ENCODE data around the gene RARA. TPM values are rescaled to one million over a fixed set of nuclear protein-coding genes. Genes with fewer than 3 reads are reported as not detected.

RARA gene
- polyA plus RNA-seq (2012; ENCODE audit: missing spikeins), result 24.3 TPM

DNA sequence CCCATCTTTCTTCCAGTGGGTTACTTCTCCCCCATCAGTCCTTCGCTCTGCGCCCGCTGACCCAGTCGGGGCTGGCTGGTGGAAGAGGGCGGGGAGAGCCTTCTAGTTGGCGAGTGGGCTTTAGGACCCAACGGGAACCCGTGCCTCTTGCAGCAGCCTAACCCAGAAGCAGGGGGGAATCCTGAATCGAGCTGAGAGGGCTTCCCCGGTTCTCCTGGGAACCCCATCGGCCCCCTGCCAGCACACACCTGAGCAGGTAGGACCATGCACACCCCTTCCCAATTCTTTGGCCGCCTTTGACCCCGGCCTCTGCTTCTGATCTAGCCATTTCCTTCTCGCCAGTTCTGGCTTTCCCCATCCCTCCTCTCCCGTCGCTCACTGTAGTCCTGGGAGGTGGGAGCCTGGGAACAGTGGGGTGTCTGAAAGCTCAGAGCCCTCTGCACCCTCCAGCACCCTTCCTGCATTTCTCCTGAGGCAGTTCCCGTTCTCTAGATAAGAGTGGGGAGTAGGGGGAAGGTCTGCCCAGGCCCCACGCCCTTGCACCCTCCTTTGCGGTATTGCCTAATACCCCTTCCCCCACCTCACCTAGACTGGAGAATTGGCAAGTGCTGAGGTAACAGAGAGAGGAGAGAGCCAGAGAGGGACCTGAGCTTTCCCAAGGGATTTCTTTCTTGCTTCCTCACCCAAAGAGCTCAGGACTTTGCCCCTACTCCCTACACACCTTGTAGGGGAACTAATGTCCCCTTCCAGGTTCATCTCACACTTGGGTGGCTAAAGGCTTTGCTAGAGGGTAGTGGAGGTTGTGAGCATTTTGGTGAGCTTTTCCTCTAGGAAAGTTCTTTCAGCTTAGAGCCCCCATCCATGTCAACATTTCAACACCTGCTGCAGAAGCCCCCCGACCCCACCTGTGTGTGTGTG, at the start of gene RARA:
RARA (plus strand) TSS at position 150 of the 918 bp plus-strand sequence. CDS start 22,039 bp downstream, outside the sequence.
- DNase-seq (ENCODE audit: insufficient read length), result no peak
- FAIRE-seq, result no peak
- TF ChIP-seq TAF1 (IDR thresholded peaks at IDR 0.05; ENCODE audit: borderline replicate concordance, low read depth, low read length) (no peak), POLR2A (IDR thresholded peaks at IDR 0.05; ENCODE audit: low read depth, low read length) (no peak), POLR2AphosphoS5 (IDR thresholded peaks at IDR 0.05; ENCODE audit: low read depth, low read length) (no peak)

DNA sequence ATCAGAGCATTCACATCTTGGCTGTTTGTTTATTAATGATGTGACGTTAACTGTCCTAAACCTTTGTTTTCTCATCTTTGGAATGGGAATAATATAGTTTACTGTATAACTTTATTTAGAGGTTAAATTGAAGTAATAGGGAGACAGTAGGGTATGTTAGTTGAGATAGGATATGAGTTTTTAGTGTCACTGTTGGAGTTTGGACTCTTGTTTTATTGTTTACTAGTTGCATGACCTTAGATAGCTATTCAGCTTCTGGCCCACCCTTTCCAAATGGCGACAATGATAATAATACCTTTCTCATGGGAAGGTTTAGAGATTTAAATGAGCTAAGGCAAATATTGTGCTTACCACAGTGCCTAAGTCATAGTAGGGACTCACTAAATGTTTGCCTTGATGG, 49.5 kb upstream of the RARA start:
- FAIRE-seq, result no peak
- no peak for TF ChIP-seq POLR2A (IDR thresholded peaks at IDR 0.05; ENCODE audit: low read depth, low read length)
- TF ChIP-seq TAF1 (IDR thresholded peaks at IDR 0.05; ENCODE audit: borderline replicate concordance, low read depth, low read length), result no peak
- no peak for TF ChIP-seq POLR2AphosphoS5 (IDR thresholded peaks at IDR 0.05; ENCODE audit: low read depth, low read length)

DNA sequence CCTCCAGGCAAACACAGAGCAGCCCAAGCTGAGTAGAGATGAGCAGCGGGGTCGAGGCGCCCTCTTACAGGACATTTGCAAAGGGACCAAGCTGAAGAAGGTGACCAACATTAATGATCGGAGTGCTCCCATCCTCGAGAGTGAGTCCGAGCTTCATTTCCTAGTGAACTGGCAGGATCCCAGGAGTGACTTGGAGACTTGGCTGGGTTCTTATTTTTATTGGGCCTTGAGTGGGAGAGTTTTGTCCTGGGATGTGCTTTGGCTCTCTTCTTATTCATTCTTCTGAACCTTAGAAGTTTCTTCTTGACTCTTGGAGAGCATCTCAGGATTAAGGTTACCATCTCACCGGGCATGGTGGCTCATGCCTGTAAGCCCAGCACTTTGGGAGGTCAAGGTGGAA, 48.5 kb upstream of the RARA start:
- DNase-seq (ENCODE audit: insufficient read length), result no peak
- TF ChIP-seq POLR2AphosphoS5 (IDR thresholded peaks at IDR 0.05; ENCODE audit: low read depth, low read length) (no peak), TAF1 (IDR thresholded peaks at IDR 0.05; ENCODE audit: borderline replicate concordance, low read depth, low read length) (no peak), POLR2A (IDR thresholded peaks at IDR 0.05; ENCODE audit: low read depth, low read length) (no peak)
- FAIRE-seq, result no peak

More for the DNA sequence above, 49.5 kb upstream of the RARA start:
- no peak for DNase-seq (ENCODE audit: insufficient read length)

DNA sequence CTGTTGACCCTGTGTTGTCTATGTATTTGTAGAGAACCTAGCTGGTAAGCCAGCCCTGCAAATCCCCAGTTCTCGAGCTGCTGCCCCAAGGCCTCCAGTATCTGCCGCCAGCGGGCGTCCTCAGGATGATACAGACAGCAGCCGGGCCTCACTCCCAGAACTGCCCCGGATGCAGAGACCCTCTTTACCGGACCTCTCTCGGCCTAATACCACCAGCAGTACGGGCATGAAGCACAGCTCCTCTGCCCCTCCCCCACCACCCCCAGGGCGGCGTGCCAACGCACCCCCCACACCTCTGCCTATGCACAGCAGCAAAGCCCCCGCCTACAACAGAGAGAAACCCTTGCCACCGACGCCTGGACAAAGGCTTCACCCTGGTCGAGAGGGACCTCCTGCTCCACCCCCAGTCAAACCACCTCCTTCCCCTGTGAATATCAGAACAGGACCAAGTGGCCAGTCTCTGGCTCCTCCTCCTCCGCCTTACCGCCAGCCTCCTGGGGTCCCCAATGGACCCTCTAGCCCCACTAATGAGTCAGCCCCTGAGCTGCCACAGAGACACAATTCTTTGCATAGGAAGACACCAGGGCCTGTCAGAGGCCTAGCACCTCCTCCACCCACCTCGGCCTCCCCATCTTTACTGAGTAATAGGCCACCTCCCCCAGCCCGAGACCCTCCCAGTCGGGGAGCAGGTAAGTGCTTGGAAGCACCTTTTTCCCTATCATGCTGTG, 44.4 kb upstream of the RARA start:
- DNase-seq (ENCODE audit: insufficient read length) (no peak), FAIRE-seq (no peak)
- TF ChIP-seq TAF1 (IDR thresholded peaks at IDR 0.05; ENCODE audit: borderline replicate concordance, low read depth, low read length) (no peak), POLR2AphosphoS5 (IDR thresholded peaks at IDR 0.05; ENCODE audit: low read depth, low read length) (no peak), POLR2A (IDR thresholded peaks at IDR 0.05; ENCODE audit: low read depth, low read length) (no peak)

GRCh38 chr17:40265337-40265736, 43.6 kb upstream of the RARA start:
- DNase-seq (ENCODE audit: insufficient read length) (no peak), FAIRE-seq (no peak)
- no peak for TF ChIP-seq TAF1 (IDR thresholded peaks at IDR 0.05; ENCODE audit: borderline replicate concordance, low read depth, low read length)
- no peak for TF ChIP-seq POLR2A (IDR thresholded peaks at IDR 0.05; ENCODE audit: low read depth, low read length)
- TF ChIP-seq POLR2AphosphoS5 (IDR thresholded peaks at IDR 0.05; ENCODE audit: low read depth, low read length), result no peak

- FAIRE-seq (no peak), DNase-seq (ENCODE audit: insufficient read length) (no peak)
- TF ChIP-seq TAF1 (IDR thresholded peaks at IDR 0.05; ENCODE audit: borderline replicate concordance, low read depth, low read length) (no peak), POLR2A (IDR thresholded peaks at IDR 0.05; ENCODE audit: low read depth, low read length) (no peak), POLR2AphosphoS5 (IDR thresholded peaks at IDR 0.05; ENCODE audit: low read depth, low read length) (no peak)
Observed at GRCh38 chr17:40266882-40267281, 42.1 kb upstream of the RARA start.

DNA sequence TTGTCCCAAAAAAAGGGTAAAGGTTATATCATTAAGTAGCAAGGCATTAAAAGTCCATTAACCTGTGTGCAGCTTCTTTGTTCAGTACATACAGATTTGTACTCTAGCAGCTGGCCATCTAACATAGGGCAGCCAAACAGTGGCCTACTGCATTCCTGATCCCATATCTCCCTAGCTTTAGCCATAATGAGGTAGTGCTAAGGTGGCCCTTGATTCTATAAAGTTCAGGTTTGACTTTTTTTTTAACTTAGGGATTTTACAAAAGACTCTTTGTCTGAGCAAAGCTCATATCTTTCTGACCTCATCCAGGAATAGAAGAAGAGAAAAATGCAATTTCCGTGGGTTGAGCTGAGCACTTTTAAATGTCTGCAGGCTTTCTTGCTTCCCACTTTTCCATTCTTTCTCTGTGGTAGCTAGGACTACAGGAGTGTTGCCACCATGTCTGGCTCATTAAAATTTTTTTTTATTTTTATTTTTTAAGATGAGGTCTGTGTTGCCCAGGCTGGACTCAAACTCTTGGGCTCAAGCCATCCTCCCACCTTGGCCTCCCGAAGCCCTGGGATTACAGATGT, 40.8 kb upstream of the RARA start:
- DNase-seq (ENCODE audit: insufficient read length) (no peak), FAIRE-seq (no peak)
- no peak for TF ChIP-seq POLR2AphosphoS5 (IDR thresholded peaks at IDR 0.05; ENCODE audit: low read depth, low read length)
- TF ChIP-seq TAF1 (IDR thresholded peaks at IDR 0.05; ENCODE audit: borderline replicate concordance, low read depth, low read length), result no peak
- TF ChIP-seq POLR2A (IDR thresholded peaks at IDR 0.05; ENCODE audit: low read depth, low read length), result no peak

DNA sequence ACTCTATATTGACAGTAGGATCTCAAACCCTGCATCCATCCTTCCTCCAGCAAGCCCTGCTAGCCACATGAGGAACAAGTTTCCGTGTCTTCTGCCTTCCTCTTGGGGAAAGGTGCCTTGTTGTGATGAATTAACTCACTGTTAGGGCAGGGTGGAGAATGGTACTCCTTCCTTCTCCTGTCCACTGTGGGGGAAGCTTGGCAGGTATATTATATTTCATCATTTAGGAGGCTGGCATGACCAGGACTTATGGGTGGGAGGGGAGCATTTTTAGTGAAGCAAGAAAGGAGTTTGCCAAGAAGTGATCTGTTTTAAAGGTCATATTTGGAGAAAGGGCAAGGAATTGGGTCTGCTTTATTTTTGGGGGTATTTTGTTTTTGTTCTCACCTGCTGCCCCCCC, 30.6 kb upstream of the RARA start:
- DNase-seq (ENCODE audit: insufficient read length) (no peak), FAIRE-seq (no peak)
- TF ChIP-seq POLR2AphosphoS5 (IDR thresholded peaks at IDR 0.05; ENCODE audit: low read depth, low read length) (no peak), TAF1 (IDR thresholded peaks at IDR 0.05; ENCODE audit: borderline replicate concordance, low read depth, low read length) (no peak), POLR2A (IDR thresholded peaks at IDR 0.05; ENCODE audit: low read depth, low read length) (no peak)

- no peak for FAIRE-seq
- TF ChIP-seq POLR2AphosphoS5 (IDR thresholded peaks at IDR 0.05; ENCODE audit: low read depth, low read length), result no peak
- no peak for TF ChIP-seq POLR2A (IDR thresholded peaks at IDR 0.05; ENCODE audit: low read depth, low read length)
- no peak for TF ChIP-seq TAF1 (IDR thresholded peaks at IDR 0.05; ENCODE audit: borderline replicate concordance, low read depth, low read length)
- DNase-seq (ENCODE audit: insufficient read length), result no peak
Observed at GRCh38 chr17:40279402-40279801, 29.6 kb upstream of the RARA start.

- TF ChIP-seq POLR2A (IDR thresholded peaks at IDR 0.05; ENCODE audit: low read depth, low read length), result no peak
- TF ChIP-seq POLR2AphosphoS5 (IDR thresholded peaks at IDR 0.05; ENCODE audit: low read depth, low read length), result no peak
- TF ChIP-seq TAF1 (IDR thresholded peaks at IDR 0.05; ENCODE audit: borderline replicate concordance, low read depth, low read length), result no peak
- DNase-seq (ENCODE audit: insufficient read length) (no peak), FAIRE-seq (no peak)
Observed at GRCh38 chr17:40281663-40282062, 27.3 kb upstream of the RARA start.

GRCh38 chr17:40283662-40284061, 25.3 kb upstream of the RARA start:
- no peak for DNase-seq (ENCODE audit: insufficient read length)
- TF ChIP-seq TAF1 (IDR thresholded peaks at IDR 0.05; ENCODE audit: borderline replicate concordance, low read depth, low read length) (no peak), POLR2AphosphoS5 (IDR thresholded peaks at IDR 0.05; ENCODE audit: low read depth, low read length) (no peak), POLR2A (IDR thresholded peaks at IDR 0.05; ENCODE audit: low read depth, low read length) (no peak)
- no peak for FAIRE-seq
